Daoy (cell line): ENCODE measurements around the gene PMM2. TPM values are rescaled to one million over a fixed set of nuclear protein-coding genes. Genes with fewer than 3 reads are reported as not detected.

Experiments used
- DNase-seq: peaks from one replicate; pipeline ENCODE4 v3.0.0-alpha.2; 2015; ENCODE audit warnings: low read depth
- total RNA-seq: library from RNA; depleted of rRNA; stranded (reverse); fragments of >200 nt; shearing (Covaris generic); gene quantifications from 2 replicates; pipeline ENCODE4 v1.2.3, GENCODE V29; 2014; rRNA removed

Gene PMM2
- total RNA-seq, 1 experiment from 2014 or later: 41.4 TPM

DNA sequence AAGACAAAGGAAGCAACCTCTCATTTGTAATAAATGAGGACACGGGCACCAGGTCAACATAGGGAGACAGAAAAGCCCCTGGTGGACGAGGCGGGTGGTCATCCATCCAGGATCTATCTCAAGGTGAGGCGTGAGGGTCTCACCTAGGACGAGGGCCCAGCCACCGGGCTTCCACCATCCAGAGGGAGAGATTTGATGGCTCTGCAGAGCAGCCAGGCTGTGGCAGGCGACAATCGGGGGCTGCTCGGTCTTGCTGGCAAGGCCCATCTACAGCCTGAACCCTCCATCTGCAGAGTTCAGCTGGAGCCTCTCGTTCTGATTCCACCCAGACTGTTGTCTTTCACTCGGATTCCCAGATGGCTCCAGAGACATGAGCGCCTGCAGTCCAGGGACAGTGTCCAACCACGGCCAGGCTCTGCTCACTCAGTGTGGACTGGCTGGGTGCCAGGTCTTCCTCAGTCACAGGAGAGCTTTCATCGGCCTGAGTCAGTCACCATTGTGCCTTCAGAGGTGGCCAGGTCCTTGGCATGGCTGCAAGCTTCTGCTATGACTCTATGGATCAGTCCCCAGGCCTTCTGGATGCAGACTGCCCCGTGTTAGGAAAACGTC lies 90.4 kb downstream of the PMM2 start:
- DNase-seq: no peak

DNA sequence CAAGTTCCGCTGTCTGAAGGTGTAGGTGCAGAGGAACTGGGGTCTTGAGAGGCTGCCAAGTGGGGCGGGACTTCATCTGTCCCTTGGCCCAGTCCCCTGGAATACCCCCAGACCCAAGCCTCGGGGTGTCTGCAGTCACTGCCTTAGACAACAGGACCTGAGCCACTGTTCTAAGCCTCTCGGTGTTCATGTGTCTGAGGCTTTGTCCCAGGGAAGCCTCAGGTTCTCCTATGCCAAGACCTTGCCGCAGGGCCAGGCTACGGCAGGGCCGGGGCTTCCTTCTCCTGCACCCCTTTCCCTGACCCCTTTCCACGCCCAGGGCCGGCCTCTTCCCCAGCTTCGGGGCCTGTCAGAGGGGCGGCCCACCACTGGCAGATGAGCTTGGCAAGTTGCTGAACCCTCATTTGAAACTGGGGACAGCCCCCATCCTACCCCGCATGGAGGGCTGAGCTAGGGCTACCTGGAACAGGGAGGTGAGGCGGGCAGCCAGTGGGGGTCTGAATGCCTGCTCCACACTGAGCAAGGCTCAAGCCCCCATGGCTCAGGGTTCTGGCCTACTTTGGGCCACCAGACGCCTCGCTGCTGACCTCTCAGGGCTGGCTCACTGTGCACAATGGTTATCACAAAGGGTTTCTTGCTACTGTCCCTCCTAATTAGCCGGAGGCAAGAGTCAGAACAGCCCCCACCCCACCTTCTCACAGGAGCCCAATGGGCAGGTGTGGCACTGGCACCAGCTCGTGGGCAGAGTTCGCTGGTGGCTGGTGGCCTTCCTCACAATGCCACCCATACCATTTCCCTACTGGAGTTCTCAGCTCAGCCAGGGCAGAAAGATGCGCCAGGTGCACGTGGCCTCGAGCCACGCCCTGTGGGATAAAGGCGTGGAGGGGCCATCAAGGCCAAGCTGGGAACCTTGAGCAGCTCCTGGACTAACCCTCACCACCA lies 91.6 kb downstream of the PMM2 start:
- no peak for DNase-seq

DNA sequence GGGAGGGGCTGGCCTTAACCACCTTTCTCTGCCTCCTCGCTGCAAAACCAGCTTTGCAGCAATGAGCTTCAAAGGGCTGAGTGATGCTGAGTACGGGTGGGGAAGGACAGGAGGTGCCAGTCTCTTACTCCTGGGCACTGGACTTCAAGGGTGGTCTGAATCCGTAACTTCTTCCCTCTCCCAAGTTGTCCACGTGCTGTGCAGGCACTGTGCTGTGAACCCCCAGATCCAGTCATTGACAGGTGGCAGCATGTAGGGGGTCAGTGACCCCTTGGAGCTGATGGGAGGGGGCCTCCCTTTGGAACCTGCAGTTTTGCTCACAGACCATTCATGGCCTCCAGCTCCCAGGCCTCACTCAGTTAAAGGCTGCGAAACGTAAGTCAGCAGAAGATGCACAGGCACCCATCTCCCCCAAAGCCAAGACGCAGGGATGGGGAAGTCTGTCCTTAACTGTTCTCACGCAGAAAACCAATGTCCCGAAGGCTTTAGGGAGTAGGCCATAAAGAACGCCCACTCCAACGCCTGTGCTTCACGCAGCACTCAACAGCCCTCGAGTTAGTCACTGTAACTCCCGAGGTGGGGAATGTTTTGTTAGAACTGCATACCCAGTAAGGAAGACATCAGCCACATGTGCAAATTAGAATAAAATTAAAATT lies 92.4 kb downstream of the PMM2 start:
- DNase-seq: no peak

DNA sequence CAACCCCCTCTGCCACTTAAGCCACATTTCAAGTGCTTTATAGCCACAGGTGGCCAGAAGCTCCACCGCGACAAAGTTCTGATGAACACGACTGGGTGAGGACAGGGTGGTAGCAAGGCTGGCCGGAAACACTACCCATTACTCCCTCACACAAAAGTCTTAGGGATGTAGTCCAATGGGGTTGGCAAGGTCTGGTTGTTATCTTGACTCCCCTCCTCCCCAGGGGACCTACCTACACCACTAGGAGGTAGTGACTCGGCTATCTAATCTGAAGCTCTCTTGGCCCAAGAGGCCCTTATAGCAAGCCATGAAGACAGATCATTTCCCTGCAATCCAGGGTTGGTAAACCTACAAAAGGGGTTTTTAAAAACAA lies 92.9 kb downstream of the PMM2 start:
- DNase-seq: no peak

DNA sequence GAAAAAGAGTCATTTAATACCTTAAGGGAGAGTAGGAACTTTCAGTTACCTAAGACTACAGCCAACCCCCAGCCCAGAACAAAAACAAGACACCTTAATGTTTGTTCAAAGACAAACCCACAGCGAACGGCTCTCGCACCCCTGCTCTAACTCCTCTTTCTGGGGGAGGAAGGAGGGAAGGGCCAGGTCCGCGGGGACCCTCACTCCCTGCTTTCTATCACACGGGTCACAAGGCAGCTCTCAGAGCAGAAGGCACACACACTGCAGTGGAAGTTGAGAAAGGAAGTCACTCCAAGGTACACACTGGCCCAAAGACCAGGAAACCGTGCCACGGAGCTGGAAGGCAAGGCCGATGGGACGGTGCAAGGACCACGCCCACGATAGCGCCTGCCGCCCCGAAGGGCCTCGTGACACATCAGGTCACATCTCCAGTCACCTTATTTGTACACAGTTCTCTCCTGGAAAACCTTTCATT lies 94.5 kb downstream of the PMM2 start:
- DNase-seq: no peak

DNA sequence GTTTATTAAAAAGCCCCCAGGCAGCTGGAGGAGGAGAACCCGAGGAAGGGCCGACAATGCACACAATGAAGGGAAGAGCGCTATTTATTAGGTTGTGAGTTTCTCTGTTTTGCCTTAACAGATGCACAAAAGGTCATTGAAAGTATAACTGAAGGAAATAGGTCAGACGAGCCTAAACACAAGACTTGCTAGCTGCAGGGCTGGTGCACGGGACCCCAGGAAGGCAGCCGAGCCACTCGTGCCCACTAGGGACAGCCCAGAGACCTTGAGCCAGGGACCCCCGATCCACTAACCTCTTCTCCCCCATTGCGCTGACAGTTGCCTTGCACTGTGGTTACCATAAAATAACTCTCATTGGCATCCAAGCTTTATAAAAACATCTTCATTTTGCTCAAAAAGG lies 95.8 kb downstream of the PMM2 start:
- DNase-seq: no peak

DNA sequence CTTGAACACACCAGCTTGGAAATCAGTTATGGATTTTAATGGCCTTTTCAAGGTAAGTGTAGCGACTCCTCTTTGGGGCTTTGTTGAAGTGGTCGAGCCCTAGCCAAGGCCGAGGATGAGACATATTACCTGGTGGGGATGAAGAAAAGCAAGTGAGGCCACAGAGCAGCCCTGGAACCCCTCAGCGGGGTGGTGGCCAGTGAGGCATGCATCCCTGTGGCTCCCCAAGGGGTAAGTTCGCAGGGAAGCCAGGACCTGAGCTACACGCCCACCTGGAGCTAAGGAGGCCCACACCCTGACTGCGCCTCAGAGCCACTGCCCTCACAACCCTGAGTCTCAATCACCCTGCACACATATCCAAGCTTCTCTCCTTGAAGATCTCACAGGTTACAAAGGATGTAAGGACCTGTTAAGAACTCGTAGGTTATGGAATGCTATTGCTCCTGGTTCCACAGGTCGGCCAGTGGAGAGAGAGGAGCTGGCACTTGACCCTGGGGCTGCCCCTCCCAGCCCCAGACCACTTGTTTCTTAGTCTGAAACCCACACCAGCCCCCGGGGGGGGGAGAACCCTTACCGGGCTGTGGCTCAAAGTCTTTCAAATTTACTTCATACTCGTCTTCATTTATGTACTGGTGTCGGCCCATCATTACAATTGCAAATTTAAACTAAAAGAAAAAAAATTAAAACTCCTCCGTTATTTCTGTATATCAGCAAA lies 96.5 kb downstream of the PMM2 start:
- no peak for DNase-seq

DNA sequence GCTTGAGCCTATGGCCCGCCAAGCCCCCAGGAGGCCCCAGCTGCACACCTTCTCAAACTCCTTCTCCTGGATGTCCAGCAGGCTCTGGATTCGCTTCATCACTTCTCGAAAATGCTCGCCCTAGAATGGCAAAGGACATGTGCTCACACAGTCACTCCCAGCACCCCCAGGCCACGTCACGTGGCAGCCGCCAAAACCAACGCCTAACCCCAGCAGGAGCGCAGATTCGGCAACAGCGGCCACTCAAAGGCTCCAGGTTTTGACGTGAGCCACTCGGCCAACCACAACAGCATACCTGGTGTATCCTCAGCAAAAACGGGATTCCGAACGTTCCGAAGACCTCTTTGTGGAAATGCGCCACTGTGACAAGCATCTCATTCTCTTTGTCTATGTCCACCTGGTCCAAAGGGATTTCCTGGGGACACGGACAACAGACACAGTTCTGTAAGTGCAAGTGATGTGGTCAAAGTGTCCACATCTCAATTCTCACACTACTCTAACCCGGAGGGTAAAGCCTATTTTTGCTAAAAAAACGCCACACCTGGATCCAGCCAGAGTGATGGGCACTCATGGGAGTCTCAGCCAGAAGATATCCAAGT lies 97.2 kb downstream of the PMM2 start:
- no peak for DNase-seq

DNA sequence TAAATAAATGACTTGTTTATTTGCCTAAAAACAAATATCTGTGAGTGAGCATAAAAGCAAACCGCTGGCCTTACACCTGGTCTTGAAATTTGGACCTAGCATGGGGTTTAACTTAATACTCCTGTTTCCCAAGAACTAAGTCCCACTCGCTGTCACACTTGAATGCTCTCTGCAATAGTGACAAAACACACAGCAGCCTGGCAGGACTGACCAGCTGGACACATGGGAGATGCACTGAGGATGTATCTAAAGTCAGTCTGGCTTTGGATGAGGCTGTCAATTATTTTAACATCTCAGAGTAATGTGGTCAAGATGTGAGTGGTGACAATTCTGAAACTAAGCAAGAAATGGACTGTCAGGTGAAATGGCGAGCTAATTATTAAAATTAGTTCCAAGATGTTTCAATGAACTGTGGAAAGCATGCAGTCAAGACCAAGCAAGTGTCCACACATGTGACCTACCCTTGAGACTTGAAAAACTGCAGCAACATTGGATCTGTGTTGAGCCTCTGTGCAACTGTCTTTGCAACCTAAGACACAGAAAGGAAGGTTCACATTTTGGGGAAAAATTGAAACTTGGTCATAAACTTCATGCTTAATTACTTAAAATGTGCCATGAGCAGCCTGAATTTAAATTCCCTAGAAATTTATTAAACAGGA lies 101.2 kb downstream of the PMM2 start:
- no peak for DNase-seq

Other genes starting within 250 kb of the PMM2 start
- not detected in 2 replicates for gene TMEM114, start 207.3 kb upstream of the PMM2 start, total RNA-seq
- 10.1 and 10.9 TPM in 2 replicates for gene METTL22, start 176.1 kb upstream of the PMM2 start, total RNA-seq
- gene ABAT, start 123.2 kb upstream of the PMM2 start, total RNA-seq: 2.2 and 3.9 TPM in 2 replicates
- 6.7 and 9.1 TPM in 2 replicates for gene TMEM186, start 200 bp upstream of the PMM2 start, total RNA-seq
- gene CARHSP1, start 71.2 kb downstream of the PMM2 start, total RNA-seq: 55.9 and 58.5 TPM in 2 replicates
- gene LITAFD, start 84.5 kb downstream of the PMM2 start, total RNA-seq: not detected in 2 replicates
- gene USP7, start 166.1 kb downstream of the PMM2 start, total RNA-seq: 28.0 and 47.4 TPM in 2 replicates